Smooth muscle cell (in vitro differentiated cells): ENCODE results near the gene FANCI. TPM values are rescaled to one million over a fixed set of nuclear protein-coding genes. Genes with fewer than 3 reads are reported as not detected.
A peak's percentile ranks its signal among the peaks of the same experiment; 100 is the strongest.

Experiments used
- DNase-seq: peaks from one replicate; lab custom pipeline; 2025; ENCODE audit not compliant: unreplicated experiment; lab: John Stamatoyannopoulos, UW
- H2AFZ ChIP-seq: fragments of 200-600 bp; sonication (generic); 2 replicates; pipeline ENCODE4 v1.6.0; 2016; ENCODE audit warnings: antibody characterized with exemption, low read depth, mild to moderate bottlenecking
- H3F3A ChIP-seq: fragments of 200-600 bp; sonication (generic); 2 replicates; pipeline ENCODE4 v1.6.0; 2017; ENCODE audit warnings: antibody characterized with exemption, low read depth
- H3K27ac ChIP-seq: fragments of 200-600 bp; sonication (generic); 2 replicates; pipeline ENCODE4 v1.5.1; 2016; ENCODE audit warnings: low read depth, mild to moderate bottlenecking
- H3K27me3 ChIP-seq: fragments of 200-600 bp; sonication (generic); 2 replicates; pipeline ENCODE4 v1.6.1; 2016; ENCODE audit warnings: low read depth, mild to moderate bottlenecking
- H3K36me3 ChIP-seq: fragments of 200-600 bp; sonication (generic); 2 replicates; pipeline ENCODE4 v1.5.1; 2016; ENCODE audit warnings: low read depth
- H3K4me1 ChIP-seq: fragments of 200-600 bp; sonication (generic); 2 replicates; pipeline ENCODE4 v1.5.1; 2016; ENCODE audit warnings: low read depth
- H3K4me2 ChIP-seq: fragments of 200-600 bp; sonication (generic); 2 replicates; pipeline ENCODE4 v1.6.0; 2016; ENCODE audit warnings: mild to moderate bottlenecking
- H3K4me3 ChIP-seq: fragments of 200-600 bp; sonication (generic); 2 replicates; pipeline ENCODE4 v1.5.1; 2016; ENCODE audit warnings: mild to moderate bottlenecking
- H3K79me2 ChIP-seq: fragments of 200-600 bp; sonication (generic); 2 replicates; pipeline ENCODE4 v1.6.0; 2016; ENCODE audit warnings: low read depth, mild to moderate bottlenecking
- H3K9ac ChIP-seq: fragments of 200-600 bp; sonication (generic); 2 replicates; pipeline ENCODE4 v1.6.0; 2016; ENCODE audit warnings: low read depth
- H3K9me3 ChIP-seq: fragments of 200-600 bp; sonication (generic); replicated peaks from 2 replicates; pipeline ENCODE4 v1.5.1; 2016; ENCODE audit warnings: low read depth
- H4K20me1 ChIP-seq: fragments of 200-600 bp; sonication (generic); 2 replicates; pipeline ENCODE4 v1.6.0; 2016; ENCODE audit warnings: low read depth
- WGBS: methylation state at CpG from one replicate; pipeline ENCODE4 v1.1.7; 2016; ENCODE audit warnings: low lambda C conversion rate; 5-methylcytosine and 5-hydroxymethylcytosine counted together
- polyA plus RNA-seq: library from polyadenylated mRNA; unstranded; fragments of >200 nt; fragmentation: Nextera tagmentation; extraction: Ambion mirVana; gene quantifications from 2 replicates; pipeline ENCODE4 v1.2.1, GENCODE V29; 2016
- total RNA-seq: library from RNA; depleted of rRNA; stranded (reverse); fragments of >200 nt; gene quantifications from 2 replicates; pipeline ENCODE4 v1.2.3, GENCODE V29; 2014
- TF ChIP-seq, protein P1 (sequence below): fragments of 200-600 bp; sonication (generic); IDR thresholded peaks from 2 replicates; pipeline ENCODE4 v1.5.1; 2017; ENCODE audit warnings: borderline replicate concordance, mild to moderate bottlenecking, antibody characterized with exemption; ENCODE audit not compliant: insufficient read depth, poor library complexity, severe bottlenecking

The FANCI gene
- total and polyA plus RNA-seq, 2 experiments from 2014 or later, result 7.0 to 13.8 TPM

DNA sequence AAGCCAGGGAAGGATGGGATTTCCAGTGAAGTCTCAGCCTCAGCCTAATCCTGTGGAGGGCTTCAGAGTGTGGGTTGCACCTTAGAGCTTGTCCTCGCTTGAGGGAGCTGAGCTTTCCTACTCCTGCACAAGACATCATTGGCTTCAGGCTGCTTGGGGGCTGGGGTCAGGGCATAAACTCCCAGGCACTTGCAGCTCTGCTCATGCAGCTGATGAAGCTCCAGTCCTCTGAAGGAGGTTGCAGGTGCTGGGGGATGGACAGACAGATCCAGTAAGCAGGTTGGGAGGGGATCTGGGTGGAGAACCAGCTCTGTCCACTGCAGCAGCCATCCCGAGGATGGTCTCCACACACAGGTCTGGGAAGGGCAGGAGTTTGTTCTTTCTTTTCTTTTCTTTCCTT is 110.2 kb downstream of the FANCI start:
- no peaks in the 10 kb centered on the region for H3K36me3 ChIP-seq
- H3K27me3 ChIP-seq, result peaks cover 74% of the 10 kb centered on the region
- DNase-seq, result no peak
- no peak overlapping the region for H3K9ac ChIP-seq
- no peak overlapping the region for H3K4me3 ChIP-seq
- H3K27ac ChIP-seq, result no peak overlapping the region
- no peak overlapping the region for H3K4me2 ChIP-seq
- H3K9me3 ChIP-seq, result no peaks in the 10 kb centered on the region
- TF ChIP-seq, protein P1, sequence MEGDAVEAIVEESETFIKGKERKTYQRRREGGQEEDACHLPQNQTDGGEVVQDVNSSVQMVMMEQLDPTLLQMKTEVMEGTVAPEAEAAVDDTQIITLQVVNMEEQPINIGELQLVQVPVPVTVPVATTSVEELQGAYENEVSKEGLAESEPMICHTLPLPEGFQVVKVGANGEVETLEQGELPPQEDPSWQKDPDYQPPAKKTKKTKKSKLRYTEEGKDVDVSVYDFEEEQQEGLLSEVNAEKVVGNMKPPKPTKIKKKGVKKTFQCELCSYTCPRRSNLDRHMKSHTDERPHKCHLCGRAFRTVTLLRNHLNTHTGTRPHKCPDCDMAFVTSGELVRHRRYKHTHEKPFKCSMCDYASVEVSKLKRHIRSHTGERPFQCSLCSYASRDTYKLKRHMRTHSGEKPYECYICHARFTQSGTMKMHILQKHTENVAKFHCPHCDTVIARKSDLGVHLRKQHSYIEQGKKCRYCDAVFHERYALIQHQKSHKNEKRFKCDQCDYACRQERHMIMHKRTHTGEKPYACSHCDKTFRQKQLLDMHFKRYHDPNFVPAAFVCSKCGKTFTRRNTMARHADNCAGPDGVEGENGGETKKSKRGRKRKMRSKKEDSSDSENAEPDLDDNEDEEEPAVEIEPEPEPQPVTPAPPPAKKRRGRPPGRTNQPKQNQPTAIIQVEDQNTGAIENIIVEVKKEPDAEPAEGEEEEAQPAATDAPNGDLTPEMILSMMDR, result no peak
- 84% methylated on average over 2 of the region's 2 CpGs for WGBS
- no peaks in the 10 kb centered on the region for H3K4me1 ChIP-seq
- no peak overlapping the region for H2AFZ ChIP-seq
- H3K79me2 ChIP-seq, result no peaks in the 10 kb centered on the region
- H3F3A ChIP-seq, result no peaks in the 10 kb centered on the region
- H4K20me1 ChIP-seq, result no peaks in the 10 kb centered on the region

DNA sequence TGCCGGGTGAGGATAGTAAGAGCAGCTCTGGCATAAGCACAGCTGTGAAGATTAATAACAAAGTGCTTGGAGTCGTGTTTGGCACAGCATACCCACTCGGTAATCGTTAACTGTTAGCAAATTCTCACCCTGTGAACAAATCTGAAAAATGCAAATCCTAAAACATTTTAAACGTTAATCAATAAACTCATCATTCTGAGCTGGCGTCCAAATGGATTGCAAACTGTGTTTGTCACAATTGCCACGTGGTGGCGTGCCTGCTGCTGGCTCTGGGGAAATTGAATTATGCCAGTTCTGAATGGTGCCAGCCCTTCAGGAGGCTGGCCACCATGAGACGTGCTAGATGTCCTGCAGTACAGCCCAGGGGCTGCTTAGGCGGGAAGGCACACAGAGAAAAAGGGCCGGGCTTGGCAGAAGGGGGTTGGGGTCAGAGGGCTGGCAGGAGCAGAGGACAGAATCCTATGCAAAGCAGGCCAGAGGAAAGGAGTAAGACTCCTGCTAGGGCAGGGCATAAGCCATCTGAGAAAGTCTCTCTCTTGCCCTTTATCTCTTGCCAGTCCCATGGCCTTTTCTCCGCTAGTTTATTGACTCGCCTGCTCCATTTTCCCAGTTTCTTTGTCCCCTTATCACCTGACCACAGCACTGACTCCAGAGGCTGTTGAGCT is 113.0 kb downstream of the FANCI start:
- Histone ChIP-seq H3K4me2 (no peak overlapping the region), H3K27me3 (peaks cover 96% of the 10 kb centered on the region), H4K20me1 (no peaks in the 10 kb centered on the region), H3K4me3 (no peak overlapping the region), H3K9me3 (no peaks in the 10 kb centered on the region), H3K36me3 (no peaks in the 10 kb centered on the region), H3F3A (no peaks in the 10 kb centered on the region), H3K79me2 (no peaks in the 10 kb centered on the region), H2AFZ (no peak overlapping the region), H3K27ac (no peak overlapping the region), H3K9ac (no peak overlapping the region), H3K4me1 (no peaks in the 10 kb centered on the region)
- DNase-seq, result no peak
- TF ChIP-seq, protein P1, result peak; percentile 29
- 37% methylated on average over 13 of the region's 13 CpGs for WGBS

DNA sequence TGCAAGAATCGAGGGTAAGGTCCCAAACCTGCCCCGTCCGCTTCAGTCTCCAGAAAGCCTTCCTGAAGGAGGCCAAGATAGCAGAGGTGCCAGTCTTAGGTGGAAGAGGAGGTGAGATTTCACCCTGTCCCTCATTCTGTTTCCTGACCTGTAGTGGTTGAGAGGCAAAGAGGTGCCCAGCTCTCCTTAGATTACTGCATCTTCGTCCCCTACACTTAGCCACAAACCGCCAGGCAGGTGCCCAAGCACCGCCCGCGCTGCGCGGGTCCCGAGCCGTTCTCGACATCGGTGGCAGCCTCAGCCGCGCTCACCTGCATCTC is 114.6 kb downstream of the FANCI start:
- peak overlapping the region; percentile 72 for H3K4me3 ChIP-seq
- no peaks in the 10 kb centered on the region for H4K20me1 ChIP-seq
- H3K9me3 ChIP-seq, result no peaks in the 10 kb centered on the region
- peak overlapping the region; percentile 88 for H2AFZ ChIP-seq
- H3K36me3 ChIP-seq, result no peaks in the 10 kb centered on the region
- H3K4me1 ChIP-seq, result no peaks in the 10 kb centered on the region
- no peak for DNase-seq
- 10% methylated on average over 16 of the region's 16 CpGs for WGBS
- no peak overlapping the region for H3K9ac ChIP-seq
- H3K4me2 ChIP-seq, result peak overlapping the region; percentile 97
- TF ChIP-seq, protein P1, result no peak
- H3K27me3 ChIP-seq, result peaks cover 97% of the 10 kb centered on the region
- H3K27ac ChIP-seq, result no peak overlapping the region
- no peaks in the 10 kb centered on the region for H3F3A ChIP-seq
- no peaks in the 10 kb centered on the region for H3K79me2 ChIP-seq
